CD8-positive, alpha-beta memory T cell (primary cell): ENCODE results near the gene ECHS1. TPM values are rescaled to one million over a fixed set of nuclear protein-coding genes. Genes with fewer than 3 reads are reported as not detected.

Experiments used
- CTCF ChIA-PET: fragments of 350-600 bp; sonication (Branson Sonifier 250); formaldehyde crosslinking; loops from one replicate; lab custom pipeline; 2021; ENCODE audit warnings: antibody characterized with exemption; lab: Charles Lee
- POLR2A ChIA-PET: fragments of 350-600 bp; sonication (Branson Sonifier 250); formaldehyde crosslinking; loops from one replicate; lab custom pipeline; 2021; ENCODE audit warnings: antibody characterized with exemption; lab: Charles Lee
- DNase-seq, 5 donors: peaks; one replicate each; pipeline versions ENCODE4 v3.0.0 to v3.0.0-alpha.2; 2020 to 2022; ENCODE audit warnings: mixed read lengths in 1 of 5
- H3K27ac ChIP-seq: one replicate; pipeline ENCODE4 v1.7.0; 2013; ENCODE audit warnings: low read depth, mild to moderate bottlenecking, low read length, moderate library complexity
- H3K27me3 ChIP-seq: 2 replicates; pipeline ENCODE4 v1.7.0; 2013; ENCODE audit warnings: low read length, mild to moderate bottlenecking; ENCODE audit not compliant: insufficient read depth, poor library complexity, severe bottlenecking
- H3K36me3 ChIP-seq: 2 replicates; pipeline ENCODE4 v1.7.0; 2013; ENCODE audit warnings: mild to moderate bottlenecking, low read length, moderate library complexity; ENCODE audit not compliant: insufficient read depth
- H3K4me1 ChIP-seq: 2 replicates; pipeline ENCODE4 v1.7.0; 2013; ENCODE audit warnings: mild to moderate bottlenecking, low read length, moderate library complexity; ENCODE audit not compliant: insufficient read depth
- H3K4me3 ChIP-seq: 2 replicates; pipeline ENCODE4 v1.7.0; 2013; ENCODE audit warnings: mild to moderate bottlenecking, low read length
- H3K9me3 ChIP-seq: 2 replicates; pipeline ENCODE4 v1.7.0; 2013; ENCODE audit warnings: mild to moderate bottlenecking, low read length
- H3K27ac Mint-ChIP-seq, 8 donors: one replicate each; pipeline ENCODE4 v1.8.0; 2020 to 2021; ENCODE audit warnings: mixed read lengths in 8 of 8, mild to moderate bottlenecking in 6 of 8, inconsistent platforms in 3 of 8, moderate library complexity in 3 of 8
- H3K27me3 Mint-ChIP-seq, 2 donors: one replicate each; pipeline ENCODE4 v1.8.0; 2020 to 2021; ENCODE audit warnings: mixed read lengths in 2 of 2, mild to moderate bottlenecking in 1 of 2, moderate library complexity in 1 of 2
- H3K36me3 Mint-ChIP-seq, 3 donors: one replicate each; pipeline ENCODE4 v1.8.0; 2020 to 2021; ENCODE audit warnings: mixed read lengths in 3 of 3, inconsistent platforms in 1 of 3, mild to moderate bottlenecking in 1 of 3
- H3K4me1 Mint-ChIP-seq, 3 donors: one replicate each; pipeline ENCODE4 v1.8.0; 2020 to 2021; ENCODE audit warnings: mixed read lengths in 3 of 3, inconsistent platforms in 1 of 3, mild to moderate bottlenecking in 1 of 3
- H3K4me3 Mint-ChIP-seq, 7 donors: one replicate each; pipeline ENCODE4 v1.8.0; 2020 to 2021; ENCODE audit warnings: mixed read lengths in 7 of 7, mild to moderate bottlenecking in 6 of 7, moderate library complexity in 4 of 7, inconsistent platforms in 2 of 7
- H3K9me3 Mint-ChIP-seq, 5 donors: one replicate each; pipeline ENCODE4 v1.8.0; 2020 to 2022; ENCODE audit warnings: mixed read lengths in 5 of 5, mild to moderate bottlenecking in 3 of 5, moderate library complexity in 2 of 5, inconsistent platforms in 1 of 5
- polyA plus RNA-seq: library from polyadenylated mRNA; unstranded; fragments of 300-500 nt; fragmentation: Illumina TruSeq; gene quantifications from one replicate; pipeline ENCODE4 v1.2.3, GENCODE V29; 2021
- total RNA-seq, 2 experiments: library from RNA; stranded (reverse); gene quantifications; one replicate each; pipeline ENCODE4 v1.2.3, GENCODE V29; 2021

ECHS1 gene
- total and polyA plus RNA-seq, 3 experiments from 2014 or later, result 74.7 to 103 (median 76.3) TPM

DNA sequence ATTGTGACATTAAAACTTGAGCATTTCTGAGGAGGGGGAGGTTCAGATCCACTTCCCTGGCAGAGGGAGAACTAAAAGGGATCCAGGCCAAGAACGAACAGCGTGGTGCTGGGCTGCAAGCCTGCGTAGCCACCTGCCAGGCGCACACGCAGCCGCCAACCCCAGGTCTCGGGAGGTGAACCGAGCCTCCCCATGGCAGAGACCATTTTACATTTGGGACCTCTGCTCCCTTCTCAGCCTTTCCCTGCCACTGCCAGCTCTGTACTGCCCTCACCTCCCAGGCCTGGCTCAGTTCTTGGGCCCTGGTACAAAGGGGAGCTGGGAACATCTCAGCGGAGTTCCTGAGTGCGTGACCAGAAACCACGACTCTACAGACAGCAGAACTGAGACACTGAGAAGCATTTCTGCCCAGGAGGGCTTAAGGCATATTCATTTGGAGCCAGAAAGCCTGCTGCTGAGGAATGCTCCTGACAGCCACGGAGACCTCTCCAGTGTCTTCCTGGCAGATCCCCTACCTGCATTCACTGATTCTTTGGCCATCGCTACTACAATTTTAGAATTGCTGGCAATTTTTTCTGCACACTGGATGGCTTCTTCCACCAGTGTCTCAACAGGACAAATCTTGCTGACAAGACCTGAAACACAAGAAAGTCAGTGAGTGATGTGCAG, 7.6 kb downstream of the ECHS1 start:
- CTCF ChIA-PET, result no interaction called here
- H3K27me3 ChIP-seq, result no peaks in the 10 kb centered on the region
- H3K4me1 ChIP-seq, result no peaks in the 10 kb centered on the region
- Mint-ChIP-seq H3K4me3 (no peak overlapping the region), H3K4me1 (peaks cover 4 to 17% (median 17%) of the 10 kb centered on the region in 3 donors), H3K27ac (no peak overlapping the region), H3K36me3 (peaks cover 6 to 69% (median 9%) of the 10 kb centered on the region in 3 donors), H3K27me3 (no peaks in the 10 kb centered on the region), H3K9me3 (no peaks in the 10 kb centered on the region)
- POLR2A ChIA-PET, result no interaction called here
- H3K4me3 ChIP-seq, result no peak overlapping the region
- no peaks in the 10 kb centered on the region for H3K9me3 ChIP-seq
- H3K27ac ChIP-seq, result no peak overlapping the region
- DNase-seq, result no peak
- H3K36me3 ChIP-seq, result peaks cover 10% of the 10 kb centered on the region

- Mint-ChIP-seq H3K27me3 (no peaks in the 10 kb centered on the region), H3K36me3 (peaks cover 6 to 61% (median 8%) of the 10 kb centered on the region in 3 donors), H3K4me3 (no peak overlapping the region), H3K4me1 (peaks cover 6 to 25% (median 24%) of the 10 kb centered on the region in 3 donors), H3K27ac (peak overlapping the region in 2 of 8 donors; percentile 54 to 56), H3K9me3 (no peaks in the 10 kb centered on the region)
- CTCF ChIA-PET, result no interaction called here
- no peak overlapping the region for H3K4me3 ChIP-seq
- no peaks in the 10 kb centered on the region for H3K9me3 ChIP-seq
- H3K27me3 ChIP-seq, result no peaks in the 10 kb centered on the region
- no peak overlapping the region for H3K27ac ChIP-seq
- peaks cover 10% of the 10 kb centered on the region for H3K36me3 ChIP-seq
- POLR2A ChIA-PET, result no interaction called here
- no peaks in the 10 kb centered on the region for H3K4me1 ChIP-seq
- DNase-seq, result no peak
Measured at GRCh38 chr10:133364645-133365431, 8.3 kb downstream of the ECHS1 start.

- no peaks in the 10 kb centered on the region for H3K9me3 Mint-ChIP-seq
- ChIA-PET POLR2A (no interaction called here), CTCF (no interaction called here)
- no peak overlapping the region for H3K4me3 ChIP-seq
- peaks cover 6 to 44% (median 6%) of the 10 kb centered on the region in 3 donors for H3K36me3 Mint-ChIP-seq
- H3K4me3 Mint-ChIP-seq, result peak overlapping the region in 1 of 7 donors; percentile 40
- no peaks in the 10 kb centered on the region for H3K9me3 ChIP-seq
- no peaks in the 10 kb centered on the region for H3K4me1 ChIP-seq
- H3K36me3 ChIP-seq, result no peaks in the 10 kb centered on the region
- DNase-seq, result no peak
- H3K27ac Mint-ChIP-seq, result no peak overlapping the region
- H3K27me3 Mint-ChIP-seq, result no peaks in the 10 kb centered on the region
- no peak overlapping the region for H3K27ac ChIP-seq
- H3K4me1 Mint-ChIP-seq, result peaks cover 6 to 32% (median 25%) of the 10 kb centered on the region in 3 donors
- H3K27me3 ChIP-seq, result no peaks in the 10 kb centered on the region
Measured at GRCh38 chr10:133362846-133363245, 10.3 kb downstream of the ECHS1 start.

DNA sequence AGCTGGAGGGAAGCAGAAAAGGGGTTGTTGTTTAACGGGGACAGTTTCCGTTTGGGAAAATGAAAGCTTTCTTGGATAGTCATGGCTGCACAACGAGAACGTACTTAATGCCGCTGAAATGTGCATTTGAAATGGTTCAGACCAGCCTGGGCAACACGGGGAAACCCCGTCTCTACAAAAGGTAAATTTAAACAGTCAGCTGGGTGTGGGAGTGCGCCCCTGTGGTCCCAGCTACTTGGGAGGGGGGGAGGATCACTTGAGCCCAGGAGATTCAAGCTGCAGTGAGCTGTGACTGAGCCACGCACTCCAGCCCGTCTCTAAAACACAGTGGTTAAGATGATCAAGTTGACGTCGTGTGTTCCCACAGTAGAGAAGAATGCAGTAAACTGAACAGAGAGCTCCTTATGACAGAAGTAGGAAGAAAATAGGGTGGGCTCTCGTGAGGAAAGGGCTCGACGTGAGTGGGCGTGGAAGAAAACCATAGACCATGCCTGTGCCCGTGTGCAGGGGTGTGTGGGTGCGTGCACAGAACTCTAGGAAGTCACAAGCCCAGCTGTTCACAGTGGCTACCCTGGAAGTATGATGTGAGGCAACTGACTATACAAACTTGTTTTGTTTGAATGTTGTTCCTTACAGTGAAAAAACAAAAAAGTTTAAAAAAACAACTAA, 11.2 kb downstream of the ECHS1 start:
- H3K4me1 Mint-ChIP-seq, result peaks cover 6 to 32% (median 25%) of the 10 kb centered on the region in 3 donors
- H3K27me3 ChIP-seq, result no peaks in the 10 kb centered on the region
- DNase-seq, result no peak
- no peaks in the 10 kb centered on the region for H3K9me3 Mint-ChIP-seq
- peaks cover 4 to 40% (median 6%) of the 10 kb centered on the region in 3 donors for H3K36me3 Mint-ChIP-seq
- no peaks in the 10 kb centered on the region for H3K9me3 ChIP-seq
- no peaks in the 10 kb centered on the region for H3K27me3 Mint-ChIP-seq
- H3K4me3 ChIP-seq, result no peak overlapping the region
- no peak overlapping the region for H3K27ac ChIP-seq
- H3K4me1 ChIP-seq, result peaks cover under 1% of the 10 kb centered on the region
- no peaks in the 10 kb centered on the region for H3K36me3 ChIP-seq
- CTCF ChIA-PET, result interaction anchor here (1.0 to 3.5 kb wide), 4 partner anchors 9 to 37 kb away, joined by 3 to 16 read pairs (median 3); no protein-coding TSS in a partner anchor
- peak overlapping the region; percentile 36 to 79 (median 48) for H3K4me3 Mint-ChIP-seq
- peak overlapping the region in 7 of 8 donors; percentile 36 to 78 (median 70) for H3K27ac Mint-ChIP-seq
- POLR2A ChIA-PET, result interaction anchor here (0.9 kb wide), 1 partner anchor 27 kb away, joined by 4 read pairs; no protein-coding TSS in a partner anchor

DNA sequence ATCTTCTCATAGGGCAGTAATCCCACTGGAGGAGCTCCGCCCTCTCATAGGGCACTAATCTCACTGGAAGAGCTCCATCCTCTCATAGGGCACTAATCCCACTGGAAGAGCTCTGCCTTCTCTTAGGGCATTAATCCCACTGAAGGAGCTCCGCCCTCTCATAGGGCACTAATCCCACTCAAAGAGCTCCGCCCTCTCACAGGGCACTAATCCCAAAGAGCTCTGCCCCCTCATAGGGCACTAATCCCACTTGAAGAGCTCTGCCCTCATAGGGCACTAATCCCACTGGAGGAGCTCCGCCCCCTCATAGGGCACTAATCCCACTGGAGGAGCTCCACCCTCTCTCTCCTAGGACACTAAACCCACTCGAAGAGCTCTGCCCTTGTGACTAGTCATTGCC, 11.9 kb downstream of the ECHS1 start:
- H3K4me1 Mint-ChIP-seq, result peaks cover 6 to 34% (median 25%) of the 10 kb centered on the region in 3 donors
- CTCF ChIA-PET, result interaction anchor here (0.7 to 3.5 kb wide), 5 partner anchors 9 to 53 kb away, joined by 3 to 16 read pairs (median 3); no protein-coding TSS in a partner anchor
- no peak for DNase-seq
- H3K27ac Mint-ChIP-seq, result peak overlapping the region in 5 of 8 donors; percentile 36 to 75 (median 49)
- Histone ChIP-seq H3K4me3 (no peak overlapping the region), H3K27ac (no peak overlapping the region), H3K36me3 (no peaks in the 10 kb centered on the region), H3K27me3 (no peaks in the 10 kb centered on the region), H3K9me3 (no peaks in the 10 kb centered on the region), H3K4me1 (peaks cover 6% of the 10 kb centered on the region)
- POLR2A ChIA-PET, result interaction anchor here (0.9 kb wide), 1 partner anchor 28 kb away, joined by 4 read pairs; no protein-coding TSS in a partner anchor
- H3K4me3 Mint-ChIP-seq, result peak overlapping the region in 6 of 7 donors; percentile 36 to 79 (median 52)
- no peaks in the 10 kb centered on the region for H3K27me3 Mint-ChIP-seq
- no peaks in the 10 kb centered on the region for H3K9me3 Mint-ChIP-seq
- peaks cover 4 to 35% (median 6%) of the 10 kb centered on the region in 3 donors for H3K36me3 Mint-ChIP-seq

DNA sequence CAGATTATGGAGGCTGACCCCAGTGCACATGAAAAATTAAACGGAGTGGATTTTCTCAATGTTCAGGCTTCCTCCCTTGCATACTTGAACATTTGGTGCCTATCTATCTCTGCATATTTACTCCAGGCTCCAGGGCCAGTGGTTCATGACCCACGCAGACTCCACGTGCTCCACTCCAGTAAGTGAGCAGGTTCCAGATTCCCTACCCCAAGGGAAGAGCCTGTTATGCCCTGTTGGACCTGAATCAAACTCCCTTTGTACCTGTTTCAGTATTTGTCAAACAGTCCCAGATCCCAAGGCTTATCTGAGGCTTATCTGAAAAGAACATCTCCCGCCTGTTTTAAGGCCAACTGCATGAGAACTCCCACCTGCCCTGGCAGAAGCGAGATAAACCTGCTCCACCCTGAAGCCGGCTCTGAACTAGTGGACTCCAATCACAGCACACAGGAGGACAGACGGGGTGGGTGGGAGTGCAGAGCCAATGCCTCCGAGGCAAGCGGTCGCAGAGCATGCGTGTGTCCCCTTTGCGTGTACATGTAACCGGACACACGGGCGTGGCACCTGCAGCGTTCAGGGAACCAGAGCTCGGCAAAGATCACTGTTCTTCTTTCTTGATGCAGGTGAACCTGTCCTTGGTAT, 13.1 kb downstream of the ECHS1 start:
- H3K4me3 ChIP-seq, result no peak overlapping the region
- peaks cover 4 to 24% (median 6%) of the 10 kb centered on the region in 3 donors for H3K36me3 Mint-ChIP-seq
- no peak overlapping the region for H3K27ac ChIP-seq
- H3K27ac Mint-ChIP-seq, result peak overlapping the region in 6 of 8 donors; percentile 29 to 75 (median 50)
- H3K27me3 ChIP-seq, result no peaks in the 10 kb centered on the region
- H3K4me1 ChIP-seq, result peaks cover 6% of the 10 kb centered on the region
- no peaks in the 10 kb centered on the region for H3K36me3 ChIP-seq
- no peaks in the 10 kb centered on the region for H3K9me3 Mint-ChIP-seq
- ChIA-PET POLR2A (no interaction called here), CTCF (interaction anchor here (3.5 kb wide), 1 partner anchor 31 kb away, joined by 16 read pairs; no protein-coding TSS in a partner anchor)
- no peaks in the 10 kb centered on the region for H3K9me3 ChIP-seq
- peak overlapping the region in 2 of 7 donors; percentile 28 to 33 for H3K4me3 Mint-ChIP-seq
- H3K27me3 Mint-ChIP-seq, result no peaks in the 10 kb centered on the region
- no peak for DNase-seq
- H3K4me1 Mint-ChIP-seq, result peaks cover 9 to 37% (median 25%) of the 10 kb centered on the region in 3 donors

- H3K9me3 ChIP-seq, result no peaks in the 10 kb centered on the region
- ChIA-PET CTCF (interaction anchor here (3.5 kb wide), 1 partner anchor 30 kb away, joined by 16 read pairs; no protein-coding TSS in a partner anchor), POLR2A (no interaction called here)
- H3K27me3 Mint-ChIP-seq, result no peaks in the 10 kb centered on the region
- no peaks in the 10 kb centered on the region for H3K36me3 ChIP-seq
- peaks cover 6% of the 10 kb centered on the region for H3K4me1 ChIP-seq
- H3K4me3 ChIP-seq, result no peak overlapping the region
- peaks cover 9 to 37% (median 25%) of the 10 kb centered on the region in 3 donors for H3K4me1 Mint-ChIP-seq
- H3K27me3 ChIP-seq, result no peaks in the 10 kb centered on the region
- H3K4me3 Mint-ChIP-seq, result peak overlapping the region in 1 of 7 donors; percentile 33
- peaks cover 1 to 19% (median 6%) of the 10 kb centered on the region in 3 donors for H3K36me3 Mint-ChIP-seq
- H3K27ac Mint-ChIP-seq, result peak overlapping the region in 3 of 8 donors; percentile 29 to 64 (median 32)
- H3K9me3 Mint-ChIP-seq, result no peaks in the 10 kb centered on the region
- H3K27ac ChIP-seq, result no peak overlapping the region
- peak in 2 of 5 donors; percentile 28 to 68 for DNase-seq
Measured at GRCh38 chr10:133359554-133359971, 13.6 kb downstream of the ECHS1 start.
